MM.1S (cell line): ENCODE measurements around the gene MMP11.

Experiments
- DNase-seq: peaks from one replicate; pipeline ENCODE4 v3.0.0-alpha.2; 2015
- H2AFZ ChIP-seq: fragments of 300-600 bp; sonication (generic); 2 replicates; pipeline ENCODE4 v1.6.0; 2016; ENCODE audit warnings: antibody characterized with exemption, low read length
- H3F3A ChIP-seq: fragments of 300-600 bp; sonication (generic); 2 replicates; pipeline ENCODE4 v1.6.1; 2016; ENCODE audit warnings: mild to moderate bottlenecking, antibody characterized with exemption, low read length, moderate library complexity, mixed read lengths; ENCODE audit not compliant: insufficient read depth
- H3K27ac ChIP-seq: fragments of 300-600 bp; sonication (generic); 2 replicates; pipeline ENCODE4 v1.5.1; 2016; ENCODE audit warnings: mild to moderate bottlenecking, low read length
- H3K27me3 ChIP-seq: fragments of 300-600 bp; sonication (generic); replicated peaks from 2 replicates; pipeline ENCODE4 v1.6.0; 2016; ENCODE audit warnings: low read length; ENCODE audit not compliant: insufficient read depth
- H3K36me3 ChIP-seq: fragments of 300-600 bp; sonication (generic); replicated peaks from 2 replicates; pipeline ENCODE4 v1.6.1; 2016; ENCODE audit warnings: mild to moderate bottlenecking, low read length, mixed read lengths; ENCODE audit not compliant: insufficient read depth
- H3K4me1 ChIP-seq: fragments of 300-600 bp; sonication (generic); 2 replicates; pipeline ENCODE4 v1.6.1; 2016; ENCODE audit warnings: low read length, mixed read lengths
- H3K4me2 ChIP-seq: fragments of 300-600 bp; sonication (generic); 2 replicates; pipeline ENCODE4 v1.6.0; 2016; ENCODE audit warnings: low read depth, low read length
- H3K4me3 ChIP-seq: fragments of 300-600 bp; sonication (generic); 2 replicates; pipeline ENCODE4 v1.5.1; 2016; ENCODE audit warnings: low read length, mixed read lengths
- H3K79me2 ChIP-seq: fragments of 300-600 bp; sonication (generic); 2 replicates; pipeline ENCODE4 v1.6.1; 2016; ENCODE audit warnings: mixed run types, low read length, mixed read lengths
- H3K9ac ChIP-seq: fragments of 300-600 bp; sonication (generic); 2 replicates; pipeline ENCODE4 v1.6.1; 2016; ENCODE audit warnings: low read length, mixed read lengths
- H3K9me2 ChIP-seq: fragments of 300-600 bp; sonication (generic); replicated peaks from 2 replicates; pipeline ENCODE4 v1.6.1; 2016; ENCODE audit warnings: mild to moderate bottlenecking, low read length, mixed read lengths; ENCODE audit not compliant: insufficient read depth
- H3K9me3 ChIP-seq: fragments of 300-600 bp; sonication (generic); replicated peaks from 2 replicates; pipeline ENCODE4 v1.6.1; 2016; ENCODE audit warnings: mild to moderate bottlenecking, low read length, mixed read lengths; ENCODE audit not compliant: insufficient read depth
- H4K20me1 ChIP-seq: fragments of 300-600 bp; sonication (generic); 2 replicates; pipeline ENCODE4 v1.6.1; 2016; ENCODE audit warnings: mild to moderate bottlenecking, low read length, moderate library complexity, mixed read lengths; ENCODE audit not compliant: insufficient read depth
- CTCF ChIP-seq: fragments of 300-600 bp; sonication (generic); IDR thresholded peaks from 2 replicates; pipeline ENCODE4 v1.5.1; 2016; ENCODE audit warnings: antibody characterized with exemption, low read length, mixed read lengths
- EZH2 ChIP-seq: fragments of 300-600 bp; sonication (generic); optimal IDR thresholded peaks from 2 replicates; pipeline ENCODE3; 2017; ENCODE audit warnings: low read depth, mild to moderate bottlenecking, antibody characterized with exemption, low read length, mixed read lengths
- EZH2phosphoT487 ChIP-seq: fragments of 300-600 bp; sonication (generic); IDR thresholded peaks from 2 replicates; pipeline ENCODE4 v1.6.1; 2018; ENCODE audit warnings: antibody characterized with exemption, low read length

MMP11 gene

GRCh38 chr22:23804781-23805291 lies 32.2 kb downstream of the MMP11 start:
- no peak for TF ChIP-seq CTCF
- TF ChIP-seq EZH2 = no peak
- no peak for TF ChIP-seq EZH2phosphoT487
- no peak overlapping the region for H3K9ac ChIP-seq
- no peaks in the 10 kb centered on the region for H3K9me2 ChIP-seq
- H4K20me1 ChIP-seq = no peaks in the 10 kb centered on the region
- no peak overlapping the region for H3K4me2 ChIP-seq
- no peaks in the 10 kb centered on the region for H3K9me3 ChIP-seq
- no peak overlapping the region for H2AFZ ChIP-seq
- no peaks in the 10 kb centered on the region for H3K27me3 ChIP-seq
- no peaks in the 10 kb centered on the region; the same call in none of the 2 replicates for H3K36me3 ChIP-seq
- H3K27ac ChIP-seq = no peak overlapping the region
- H3K4me3 ChIP-seq = no peak overlapping the region
- H3K4me1 ChIP-seq = peaks cover 17% of the 10 kb centered on the region
- DNase-seq = no peak
- peaks cover 4% of the 10 kb centered on the region; the same call in 1 of the 2 replicates for H3F3A ChIP-seq
- H3K79me2 ChIP-seq = no peaks in the 10 kb centered on the region

GRCh38 chr22:23806837-23807236 lies 34.2 kb downstream of the MMP11 start:
- Histone ChIP-seq H3K4me2 (no peak overlapping the region), H3F3A (peaks cover 4% of the 10 kb centered on the region; the same call in 1 of the 2 replicates), H3K36me3 (no peaks in the 10 kb centered on the region; the same call in 1 of the 2 replicates), H2AFZ (no peak overlapping the region), H3K27ac (peak overlapping the region; percentile 41; the same call in 1 of the 2 replicates), H3K4me3 (no peak overlapping the region), H3K9me2 (no peaks in the 10 kb centered on the region), H4K20me1 (no peaks in the 10 kb centered on the region), H3K27me3 (no peaks in the 10 kb centered on the region), H3K79me2 (no peaks in the 10 kb centered on the region), H3K4me1 (peaks cover 17% of the 10 kb centered on the region), H3K9ac (no peak overlapping the region), H3K9me3 (no peaks in the 10 kb centered on the region)
- no peak for DNase-seq
- no peak for TF ChIP-seq EZH2
- TF ChIP-seq CTCF = no peak
- TF ChIP-seq EZH2phosphoT487 = no peak

- peaks cover 5% of the 10 kb centered on the region for H3K36me3 ChIP-seq
- no peaks in the 10 kb centered on the region for H4K20me1 ChIP-seq
- H3K9me3 ChIP-seq = no peaks in the 10 kb centered on the region
- no peaks in the 10 kb centered on the region for H3K4me1 ChIP-seq
- DNase-seq = no peak
- no peak overlapping the region for H3K4me3 ChIP-seq
- H3K27me3 ChIP-seq = no peaks in the 10 kb centered on the region
- no peak overlapping the region for H3K9ac ChIP-seq
- TF ChIP-seq CTCF = no peak
- TF ChIP-seq EZH2 = no peak
- no peak overlapping the region for H2AFZ ChIP-seq
- H3K79me2 ChIP-seq = no peaks in the 10 kb centered on the region
- H3F3A ChIP-seq = no peaks in the 10 kb centered on the region
- no peak overlapping the region for H3K27ac ChIP-seq
- no peaks in the 10 kb centered on the region for H3K9me2 ChIP-seq
- no peak overlapping the region for H3K4me2 ChIP-seq
These were observed 39.7 kb downstream of the MMP11 start for GRCh38 chr22:23812378-23812777.
